IPS-15b (cell line): ENCODE results near the gene DDI2.
"Not testable (repeated sequence)": the region's sequence is repeated elsewhere in the genome, so short reads cannot be mapped to it uniquely, and the experiment has no call there.

Source experiments
- H3K27me3 ChIP-seq: one replicate; pipeline ENCODE4 v1.6.1; 2013; ENCODE audit warnings: low read length; ENCODE audit not compliant: control insufficient read depth, insufficient read depth
- H3K36me3 ChIP-seq: one replicate; pipeline ENCODE4 v1.6.1; 2013; ENCODE audit warnings: low read length; ENCODE audit not compliant: control insufficient read depth, insufficient read depth
- H3K4me1 ChIP-seq: one replicate; pipeline ENCODE4 v1.6.1; 2013; ENCODE audit warnings: mild to moderate bottlenecking, low read length; ENCODE audit not compliant: control insufficient read depth, insufficient read depth
- H3K4me3 ChIP-seq: one replicate; pipeline ENCODE4 v1.5.1; 2013; ENCODE audit warnings: low read depth, low read length
- H3K9ac ChIP-seq: one replicate; pipeline ENCODE4 v1.6.1; 2013; ENCODE audit warnings: low read depth, mild to moderate bottlenecking, low read length
- H3K9me3 ChIP-seq: one replicate; pipeline ENCODE4 v1.6.1; 2013; ENCODE audit warnings: mild to moderate bottlenecking, low read length; ENCODE audit not compliant: control insufficient read depth, insufficient read depth

The DDI2 gene

DNA sequence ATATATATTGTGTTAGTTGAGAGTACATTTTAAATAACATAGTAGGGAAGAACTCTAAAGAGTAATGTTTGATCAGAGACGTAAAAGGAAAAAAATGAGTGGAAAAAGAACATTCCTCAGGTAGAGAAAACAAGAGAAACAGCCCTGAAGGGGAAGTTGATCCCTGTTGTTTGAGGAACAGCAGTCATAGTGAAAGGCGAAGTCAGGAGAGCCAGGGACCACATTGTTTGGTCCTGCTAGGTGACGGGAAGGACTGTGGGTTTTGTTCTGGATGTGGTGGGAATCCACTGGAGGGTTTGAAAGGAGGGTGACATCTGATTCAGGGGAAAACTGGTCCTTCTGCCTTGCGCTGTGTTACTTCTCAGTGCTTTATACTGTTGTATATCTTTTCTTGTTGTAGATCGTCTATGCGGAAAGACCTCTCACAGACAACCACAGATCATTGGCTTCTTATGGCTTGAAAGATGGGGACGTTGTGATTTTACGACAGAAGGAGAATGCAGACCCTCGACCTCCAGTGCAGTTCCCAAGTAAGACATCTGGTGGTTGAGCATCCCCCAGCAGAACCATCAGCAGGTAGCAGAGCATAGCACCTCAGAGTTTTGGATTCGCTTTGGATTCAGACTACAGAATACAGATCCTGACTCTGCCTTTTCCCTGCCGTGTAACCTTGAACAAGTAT lies 9.2 kb downstream of the DDI2 start:
- Histone ChIP-seq H3K36me3 (peaks cover 15% of the 10 kb centered on the region), H3K9ac (no peak overlapping the region), H3K9me3 (no peaks in the 10 kb centered on the region), H3K4me3 (no peak overlapping the region), H3K4me1 (no peaks in the 10 kb centered on the region), H3K27me3 (no peaks in the 10 kb centered on the region)

DNA sequence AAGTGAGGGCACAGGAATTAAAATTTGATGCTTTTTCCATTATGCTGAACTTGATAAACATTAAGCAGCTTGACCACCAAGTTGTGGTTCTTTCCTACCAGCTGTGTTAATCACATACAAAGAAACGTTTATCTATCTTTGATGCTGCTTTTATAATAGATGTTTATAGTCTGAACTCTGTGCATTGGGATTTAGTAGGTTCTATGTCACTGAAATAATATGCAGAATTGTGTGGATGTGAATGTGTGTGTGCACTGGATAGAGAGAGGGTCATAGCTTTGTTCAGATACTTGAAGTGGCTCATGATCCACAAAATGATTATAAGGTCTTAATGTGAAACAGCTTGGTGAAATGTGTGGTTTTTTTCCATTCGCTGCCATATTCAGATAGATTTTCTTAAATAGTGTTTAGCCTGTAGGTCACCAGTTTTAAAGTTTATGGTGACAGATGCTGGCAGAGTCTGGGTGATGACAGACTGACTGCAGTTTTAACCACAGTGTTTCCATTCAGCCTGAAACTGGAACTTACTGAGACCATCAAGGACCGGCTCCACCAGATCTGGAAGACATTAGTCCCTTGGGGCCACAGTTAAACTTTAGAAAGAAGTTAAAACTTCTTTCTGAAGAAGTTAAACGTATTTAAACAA lies 10.2 kb downstream of the DDI2 start:
- Histone ChIP-seq H3K4me3 (no peak overlapping the region), H3K9me3 (no peaks in the 10 kb centered on the region), H3K9ac (no peak overlapping the region), H3K27me3 (no peaks in the 10 kb centered on the region), H3K4me1 (no peaks in the 10 kb centered on the region), H3K36me3 (peaks cover 15% of the 10 kb centered on the region)

DNA sequence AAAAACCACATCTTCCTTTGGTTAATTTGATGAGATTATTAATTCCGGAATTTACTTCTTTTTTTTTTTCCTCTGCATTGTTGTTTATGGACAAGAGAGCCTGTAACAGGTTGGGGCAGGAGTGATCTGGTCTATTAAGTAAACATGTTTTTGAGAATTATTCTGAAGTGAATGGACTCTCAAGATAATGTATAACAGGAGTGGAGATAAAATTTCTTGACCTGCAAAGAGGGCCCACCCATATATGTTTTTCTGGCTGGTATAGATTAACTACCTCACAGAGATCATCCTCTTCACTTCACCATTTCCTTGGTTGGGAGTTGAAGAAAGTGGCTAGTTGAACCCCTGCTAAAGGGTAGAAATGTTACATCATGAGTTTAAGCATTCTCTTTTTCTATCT lies 10.7 kb downstream of the DDI2 start:
- H3K4me3 ChIP-seq: no peak overlapping the region
- H3K4me1 ChIP-seq: no peaks in the 10 kb centered on the region
- no peaks in the 10 kb centered on the region for H3K27me3 ChIP-seq
- peaks cover 17% of the 10 kb centered on the region for H3K36me3 ChIP-seq
- no peaks in the 10 kb centered on the region for H3K9me3 ChIP-seq
- no peak overlapping the region for H3K9ac ChIP-seq

DNA sequence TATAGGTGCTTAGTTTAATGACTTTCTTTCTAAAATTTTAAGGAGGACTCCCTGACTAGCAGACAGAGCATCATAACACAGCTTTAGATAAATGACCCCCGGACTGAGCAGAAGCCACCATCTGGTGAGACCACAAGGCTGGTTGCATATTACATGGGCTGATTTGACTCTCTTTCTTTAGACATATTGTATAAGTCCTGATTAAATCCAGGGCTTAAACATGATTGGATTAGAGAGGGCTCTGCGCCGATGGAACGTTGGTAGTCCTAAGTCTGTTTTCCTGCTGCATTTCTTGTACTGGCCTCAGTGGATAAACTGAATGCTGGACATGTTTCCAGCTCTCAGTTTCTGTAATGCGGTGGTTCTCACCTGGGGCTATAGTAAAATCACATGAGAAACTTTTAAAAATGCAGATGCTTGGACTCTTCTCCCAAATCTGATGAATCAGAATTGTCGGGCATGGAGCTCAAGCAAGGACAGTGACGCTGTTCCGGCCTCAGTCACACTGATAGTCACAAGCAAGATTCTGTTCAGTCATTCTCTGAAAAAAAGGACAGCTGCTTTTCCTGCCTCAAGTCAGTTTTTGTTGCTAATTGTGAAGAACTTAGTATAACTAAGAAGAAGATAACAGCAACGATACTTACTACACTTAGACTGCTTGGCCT lies 16.6 kb downstream of the DDI2 start:
- peaks cover 51% of the 10 kb centered on the region for H3K36me3 ChIP-seq
- H3K4me1 ChIP-seq: no peaks in the 10 kb centered on the region
- no peak overlapping the region for H3K4me3 ChIP-seq
- H3K9ac ChIP-seq: no peak overlapping the region
- no peaks in the 10 kb centered on the region for H3K9me3 ChIP-seq
- H3K27me3 ChIP-seq: no peaks in the 10 kb centered on the region

DNA sequence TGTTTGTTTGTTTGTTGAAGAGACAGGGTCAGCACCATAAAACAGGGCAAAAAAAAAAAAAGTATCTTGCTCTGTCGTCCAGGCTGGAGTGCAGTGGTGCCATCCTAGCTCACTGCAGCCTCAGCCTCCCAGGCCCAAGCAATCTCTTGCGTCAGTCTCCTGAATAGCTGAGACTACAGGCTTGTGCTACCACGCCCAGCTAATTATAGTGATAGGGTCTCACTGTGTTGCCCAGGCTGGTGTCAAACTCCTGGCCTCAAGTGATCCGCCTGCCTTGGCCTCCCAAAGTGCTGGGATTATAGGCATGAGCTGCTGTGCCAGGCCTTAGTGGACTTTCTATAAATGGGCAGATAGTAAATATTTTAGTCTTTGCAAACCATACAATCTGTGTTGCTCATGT lies 19.2 kb downstream of the DDI2 start:
- no peaks in the 10 kb centered on the region for H3K4me1 ChIP-seq
- no peak overlapping the region for H3K4me3 ChIP-seq
- H3K9ac ChIP-seq: no peak overlapping the region
- peaks cover 54% of the 10 kb centered on the region for H3K36me3 ChIP-seq
- H3K27me3 ChIP-seq: no peaks in the 10 kb centered on the region
- no peaks in the 10 kb centered on the region for H3K9me3 ChIP-seq

DNA sequence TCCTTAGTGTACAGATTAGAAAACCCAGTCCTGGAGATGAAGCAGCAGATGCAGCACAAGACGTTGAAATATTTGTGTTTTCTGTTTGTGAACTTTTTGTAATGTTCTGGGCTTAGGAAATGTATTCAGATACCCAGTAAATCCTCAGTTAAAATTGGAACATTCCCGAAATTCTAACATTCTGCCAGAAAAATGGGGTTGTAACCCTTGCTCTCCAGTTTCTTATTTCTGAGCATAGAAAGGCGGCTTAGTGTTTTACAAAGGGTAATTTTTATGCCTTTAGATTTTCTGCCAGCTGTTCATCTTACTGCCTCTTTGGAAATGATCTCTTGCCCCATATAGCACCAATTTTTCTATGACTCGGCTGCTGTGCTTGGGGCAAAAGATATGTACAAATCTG lies 20.6 kb downstream of the DDI2 start:
- Histone ChIP-seq H3K9me3 (no peaks in the 10 kb centered on the region), H3K4me3 (no peak overlapping the region), H3K36me3 (peaks cover 53% of the 10 kb centered on the region), H3K27me3 (no peaks in the 10 kb centered on the region), H3K9ac (no peak overlapping the region), H3K4me1 (no peaks in the 10 kb centered on the region)

DNA sequence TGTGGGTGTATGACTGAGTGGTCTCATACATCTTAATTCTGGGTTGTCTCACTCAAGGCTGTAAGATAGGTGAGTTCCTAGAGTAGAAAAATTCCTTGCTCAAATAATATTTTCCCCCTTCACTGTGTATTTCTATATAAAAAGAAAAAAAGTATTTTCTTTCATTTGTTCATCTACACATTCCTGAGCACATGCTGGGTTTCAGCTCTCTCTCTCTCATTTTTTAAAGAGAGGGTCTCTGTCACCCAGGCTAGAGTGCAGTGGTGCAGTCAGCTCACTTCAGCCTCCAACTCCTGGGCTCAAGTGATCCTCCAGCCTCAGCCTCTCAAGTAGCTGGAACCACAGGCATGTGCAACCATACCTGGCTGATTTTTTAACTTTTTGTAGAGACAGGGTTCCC lies 22.0 kb downstream of the DDI2 start:
- Histone ChIP-seq H3K36me3 (peaks cover 47% of the 10 kb centered on the region), H3K27me3 (no peaks in the 10 kb centered on the region), H3K9ac (no peak overlapping the region)

DNA sequence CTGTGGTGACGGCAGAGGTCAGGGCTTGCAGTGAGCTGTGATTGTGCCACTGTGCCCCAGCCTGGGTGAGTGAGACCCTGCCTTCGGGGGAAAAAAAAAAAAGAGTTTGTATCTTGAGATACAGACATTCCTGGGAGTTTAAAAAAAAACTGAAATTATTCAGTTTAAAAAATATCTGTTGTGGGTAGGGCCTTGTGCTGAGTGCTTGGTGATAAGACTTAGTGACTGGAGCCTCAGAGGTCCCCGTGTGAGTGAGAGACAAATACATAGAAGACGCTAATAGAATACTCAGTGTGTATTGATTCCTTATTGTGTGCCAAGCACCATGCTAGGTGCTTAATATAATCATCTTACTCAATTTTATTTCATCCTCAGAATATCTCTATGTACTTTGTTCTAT lies 22.7 kb downstream of the DDI2 start:
- no peaks in the 10 kb centered on the region for H3K9me3 ChIP-seq
- H3K36me3 ChIP-seq: peaks cover 43% of the 10 kb centered on the region
- no peak overlapping the region for H3K9ac ChIP-seq
- H3K4me3 ChIP-seq: no peak overlapping the region
- no peaks in the 10 kb centered on the region for H3K27me3 ChIP-seq
- no peaks in the 10 kb centered on the region for H3K4me1 ChIP-seq

More for the DNA sequence above, 22.0 kb downstream of the DDI2 start:
- no peaks in the 10 kb centered on the region for H3K4me1 ChIP-seq
- H3K9me3 ChIP-seq: no peaks in the 10 kb centered on the region
- no peak overlapping the region for H3K4me3 ChIP-seq

DNA sequence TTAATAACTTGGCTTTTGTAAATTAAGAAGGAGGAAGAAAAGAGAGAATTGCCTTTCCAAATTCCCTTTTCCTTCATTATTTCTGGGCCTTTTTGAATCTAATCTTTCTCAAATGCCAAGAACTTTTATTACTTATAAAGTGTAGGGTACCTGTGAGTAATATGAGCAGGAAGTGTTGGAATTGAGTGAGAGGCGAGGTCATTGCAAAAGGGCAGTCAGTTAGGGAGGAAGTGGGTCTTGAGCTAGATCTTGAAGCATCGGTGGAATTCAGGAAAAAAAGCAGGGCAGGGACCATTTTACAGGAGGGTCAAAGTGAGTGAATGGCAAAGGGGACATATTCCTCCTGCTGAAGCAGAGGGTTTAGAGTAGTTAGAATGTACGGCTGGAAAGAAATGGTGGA lies 23.4 kb downstream of the DDI2 start:
- no peak overlapping the region for H3K9ac ChIP-seq
- H3K9me3 ChIP-seq: no peaks in the 10 kb centered on the region
- H3K27me3 ChIP-seq: no peaks in the 10 kb centered on the region
- H3K36me3 ChIP-seq: peaks cover 40% of the 10 kb centered on the region
- no peak overlapping the region for H3K4me3 ChIP-seq
- no peaks in the 10 kb centered on the region for H3K4me1 ChIP-seq

DNA sequence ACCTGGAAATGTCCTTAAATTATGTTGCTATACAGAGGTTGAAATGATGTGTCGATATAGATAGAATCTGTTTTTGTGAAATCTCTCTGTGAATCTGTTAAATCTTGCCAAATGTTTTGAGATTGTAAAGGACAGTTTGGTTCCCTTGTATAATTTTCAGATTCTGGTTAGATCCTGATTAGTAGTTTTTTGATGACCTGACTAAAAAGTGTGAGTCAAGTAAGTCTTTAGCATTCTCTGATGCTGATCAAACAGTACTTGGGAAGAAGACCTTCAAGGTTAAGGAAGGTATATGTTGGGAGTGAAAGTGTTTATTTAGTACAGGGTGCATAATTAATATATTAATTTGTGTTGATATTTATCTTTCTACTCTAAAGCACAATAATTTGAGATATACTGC lies 32.7 kb downstream of the DDI2 start:
- no peaks in the 10 kb centered on the region for H3K4me1 ChIP-seq
- H3K27me3 ChIP-seq: no peaks in the 10 kb centered on the region
- no peak overlapping the region for H3K9ac ChIP-seq
- H3K9me3 ChIP-seq: no peaks in the 10 kb centered on the region
- H3K4me3 ChIP-seq: no peak overlapping the region
- H3K36me3 ChIP-seq: peaks cover 12% of the 10 kb centered on the region

DNA sequence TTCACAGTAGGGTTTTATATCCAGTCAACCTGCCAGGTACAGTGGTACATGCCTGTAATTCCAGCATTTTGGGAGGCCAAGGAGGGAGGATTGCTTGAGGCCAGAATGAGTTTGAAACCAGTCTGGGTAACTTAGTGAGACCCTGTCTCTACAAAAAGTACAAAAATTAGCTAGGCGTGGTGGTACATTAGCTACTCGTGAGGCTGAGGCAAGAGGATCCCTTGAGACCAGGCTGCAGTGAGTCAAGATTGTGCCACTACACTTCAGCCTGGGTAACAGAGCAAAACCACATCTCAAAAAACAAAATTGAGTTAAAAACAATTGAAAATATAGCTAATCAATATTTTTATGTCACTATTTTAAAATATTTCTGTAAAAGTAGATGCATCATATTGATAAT lies 33.2 kb downstream of the DDI2 start:
- Histone ChIP-seq H3K4me3 (no peak overlapping the region), H3K36me3 (peaks cover 9% of the 10 kb centered on the region), H3K4me1 (no peaks in the 10 kb centered on the region), H3K27me3 (no peaks in the 10 kb centered on the region), H3K9ac (no peak overlapping the region), H3K9me3 (no peaks in the 10 kb centered on the region)

DNA sequence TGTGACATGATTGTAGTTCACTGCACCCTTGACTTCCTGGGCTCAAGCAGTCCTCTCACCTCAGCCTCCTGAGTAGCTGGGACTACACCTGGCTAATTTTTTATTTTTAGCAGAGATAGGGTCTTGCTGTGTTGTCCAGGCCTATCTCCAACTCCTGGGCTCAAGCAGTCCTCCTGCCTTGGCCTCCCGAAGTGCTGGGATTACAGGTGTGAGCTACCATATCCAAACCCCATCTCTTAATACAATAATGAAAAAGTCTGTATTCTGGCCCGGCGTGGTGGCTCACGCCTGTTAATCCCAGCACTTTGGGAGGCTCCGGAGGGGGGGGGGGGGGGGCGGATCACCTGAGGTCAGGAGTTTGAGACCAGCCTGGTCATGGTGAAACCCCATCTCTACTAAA lies 34.9 kb downstream of the DDI2 start:
- peaks cover 13% of the 10 kb centered on the region for H3K36me3 ChIP-seq
- not testable (repeated sequence) for H3K27me3 ChIP-seq, H3K9ac ChIP-seq, H3K4me1 ChIP-seq, H3K9me3 ChIP-seq, H3K4me3 ChIP-seq
